DOHH2 (cell line): Measurements from ENCODE around the gene GORASP1.

Experiments used
- EZH2phosphoT487 ChIP-seq: fragments of 200-600 bp; sonication (generic); IDR thresholded peaks from 2 replicates; pipeline ENCODE4 v1.6.1; 2017; ENCODE audit warnings: borderline replicate concordance, mild to moderate bottlenecking, antibody characterized with exemption, low read length, moderate library complexity, mixed read lengths
- TF ChIP-seq, protein P1 (sequence below): fragments of 200-600 bp; sonication (generic); IDR thresholded peaks from one replicate; pipeline ENCODE4 v1.5.1; 2014; ENCODE audit warnings: antibody characterized with exemption, mild to moderate bottlenecking, low read depth, low read length; ENCODE audit not compliant: poor library complexity, severe bottlenecking

- TF ChIP-seq, protein P1, sequence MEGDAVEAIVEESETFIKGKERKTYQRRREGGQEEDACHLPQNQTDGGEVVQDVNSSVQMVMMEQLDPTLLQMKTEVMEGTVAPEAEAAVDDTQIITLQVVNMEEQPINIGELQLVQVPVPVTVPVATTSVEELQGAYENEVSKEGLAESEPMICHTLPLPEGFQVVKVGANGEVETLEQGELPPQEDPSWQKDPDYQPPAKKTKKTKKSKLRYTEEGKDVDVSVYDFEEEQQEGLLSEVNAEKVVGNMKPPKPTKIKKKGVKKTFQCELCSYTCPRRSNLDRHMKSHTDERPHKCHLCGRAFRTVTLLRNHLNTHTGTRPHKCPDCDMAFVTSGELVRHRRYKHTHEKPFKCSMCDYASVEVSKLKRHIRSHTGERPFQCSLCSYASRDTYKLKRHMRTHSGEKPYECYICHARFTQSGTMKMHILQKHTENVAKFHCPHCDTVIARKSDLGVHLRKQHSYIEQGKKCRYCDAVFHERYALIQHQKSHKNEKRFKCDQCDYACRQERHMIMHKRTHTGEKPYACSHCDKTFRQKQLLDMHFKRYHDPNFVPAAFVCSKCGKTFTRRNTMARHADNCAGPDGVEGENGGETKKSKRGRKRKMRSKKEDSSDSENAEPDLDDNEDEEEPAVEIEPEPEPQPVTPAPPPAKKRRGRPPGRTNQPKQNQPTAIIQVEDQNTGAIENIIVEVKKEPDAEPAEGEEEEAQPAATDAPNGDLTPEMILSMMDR, result no peak
- no peak for TF ChIP-seq EZH2phosphoT487
Observed at GRCh38 chr3:39138804-39139415, 31.5 kb upstream of the GORASP1 start.
